GM12892 (cell line): ENCODE results near the gene CHD8.
A peak's percentile ranks its signal among the peaks of the same experiment; 100 is the strongest.
"Not testable (repeated sequence)": the region's sequence is repeated elsewhere in the genome, so short reads cannot be mapped to it uniquely, and the experiment has no call there.

ENCODE experiments used
- DNase-seq: peaks from one replicate; pipeline ENCODE4 v3.0.0; 2011; ENCODE audit not compliant: insufficient read length
- FAIRE-seq: peaks from 2 replicates; lab custom pipeline; 2011; peaks lifted over from hg19 to GRCh38; lab: Jason Lieb, UNC
- POLR2A ChIP-seq: IDR thresholded peaks from 2 replicates; pipeline ENCODE4 v1.6.1; 2011; ENCODE audit warnings: low read depth, low read length, control low read depth
- POLR2AphosphoS5 ChIP-seq: IDR thresholded peaks from 2 replicates; pipeline ENCODE4 v1.6.1; 2011; ENCODE audit warnings: low read depth, low read length, control low read depth
- TAF1 ChIP-seq: IDR thresholded peaks from 2 replicates; pipeline ENCODE4 v1.6.1; 2011; ENCODE audit warnings: low read depth, mild to moderate bottlenecking, control low read depth, low read length, borderline replicate concordance

The CHD8 gene

DNA sequence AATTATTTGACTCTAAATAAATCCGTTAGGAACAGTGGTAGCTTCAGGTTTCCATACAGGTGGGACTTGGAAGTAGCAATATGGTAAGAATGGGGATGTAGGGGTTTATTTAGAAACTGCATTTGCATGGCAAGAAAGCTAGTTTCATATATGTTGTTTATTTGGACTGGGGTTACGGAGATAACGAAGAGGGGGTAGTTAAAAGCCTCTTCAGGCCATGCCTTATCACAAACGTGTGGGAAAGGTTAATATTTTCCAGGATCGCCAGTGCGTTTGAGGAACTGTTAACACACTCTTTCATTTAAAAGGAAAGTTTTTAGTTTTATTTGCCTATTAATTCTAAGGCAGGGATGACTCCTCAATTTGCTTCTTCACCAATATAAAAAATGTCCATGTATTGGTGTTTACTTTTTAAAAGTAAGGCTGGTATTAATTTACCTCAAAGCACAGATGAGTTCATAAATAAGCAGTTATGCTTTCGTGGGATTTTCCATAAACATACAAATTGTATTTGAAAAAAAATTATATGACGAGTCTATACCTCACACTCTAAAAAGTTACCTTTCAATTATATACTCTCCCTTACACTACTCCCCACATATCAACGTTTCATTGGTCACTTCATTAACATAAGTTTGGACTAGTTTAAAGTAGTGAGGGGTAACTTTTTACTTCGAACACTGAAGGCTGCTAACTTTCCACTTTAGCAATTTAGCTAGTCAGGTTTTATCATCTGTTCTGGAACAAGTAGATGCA, 20.0 kb upstream of the CHD8 start:
- FAIRE-seq, result peak; percentile 87
- DNase-seq, result no peak
- TF ChIP-seq POLR2AphosphoS5 (no peak), POLR2A (no peak), TAF1 (no peak)

- FAIRE-seq (no peak), DNase-seq (no peak)
- TF ChIP-seq TAF1, result no peak
- no peak for TF ChIP-seq POLR2A
- no peak for TF ChIP-seq POLR2AphosphoS5
Observed at GRCh38 chr14:21467616-21468015, 11.7 kb upstream of the CHD8 start.

GRCh38 chr14:21455592-21455911, 371 bp downstream of the CHD8 start:
- DNase-seq (no peak), FAIRE-seq (no peak)
- TF ChIP-seq POLR2AphosphoS5 (no peak), POLR2A (no peak), TAF1 (no peak)

DNA sequence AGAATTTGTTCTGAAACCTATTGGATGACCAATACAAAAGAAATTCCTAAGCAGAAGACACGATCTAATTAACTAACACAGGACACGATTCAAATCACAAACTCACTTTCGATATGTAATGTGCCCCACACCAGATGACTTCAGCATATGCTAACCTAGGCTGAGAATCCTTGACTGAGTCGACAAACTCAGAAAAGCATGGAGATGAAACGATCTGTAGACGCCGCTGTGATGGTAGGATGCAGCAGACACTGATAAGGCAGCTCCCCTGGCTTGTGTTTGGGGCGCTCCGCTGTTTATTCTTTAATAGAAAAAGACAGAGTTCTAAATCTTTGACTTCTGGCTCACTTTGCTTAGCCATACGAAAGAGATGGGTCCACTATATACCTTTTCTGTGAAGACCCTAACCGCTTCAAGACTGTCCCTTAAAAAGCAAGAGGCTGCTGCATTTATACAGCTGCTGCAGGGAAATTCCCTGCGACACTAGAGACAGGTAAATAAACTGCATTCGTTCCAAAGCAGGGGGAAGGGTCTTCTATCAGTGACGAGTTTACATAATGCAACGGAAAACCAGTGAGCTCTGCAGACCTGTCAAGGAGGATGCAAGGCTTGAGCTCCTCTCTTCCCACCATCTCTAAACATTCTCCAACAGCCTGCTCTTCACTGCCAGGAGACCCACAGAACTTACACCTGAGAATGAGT, 929 bp downstream of the CHD8 start:
- FAIRE-seq (no peak), DNase-seq (no peak)
- TF ChIP-seq TAF1, result no peak
- TF ChIP-seq POLR2A, result no peak
- TF ChIP-seq POLR2AphosphoS5, result no peak

- FAIRE-seq, result no peak
- no peak for DNase-seq
Observed at GRCh38 chr14:21449899-21450216, 6.1 kb downstream of the CHD8 start.

DNA sequence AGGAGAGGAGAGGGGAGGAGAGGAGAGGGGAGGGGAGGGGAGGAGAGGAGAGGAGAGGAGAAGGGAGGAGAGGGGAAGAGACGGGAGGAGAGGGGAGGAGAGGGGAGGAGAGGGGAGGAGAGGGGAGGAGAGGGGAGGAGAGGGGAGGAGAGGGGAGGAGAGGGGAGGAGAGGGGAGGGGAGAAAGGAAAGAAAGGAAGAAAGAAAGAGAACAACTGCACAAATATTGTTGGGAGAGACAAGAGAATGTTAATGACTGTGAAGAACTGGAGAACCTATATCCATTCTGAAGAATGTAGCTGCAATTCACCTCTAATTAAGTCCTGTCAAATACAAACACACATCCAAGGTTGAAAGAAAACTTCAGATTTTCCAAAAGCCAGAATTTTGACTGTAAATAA, 13.3 kb downstream of the CHD8 start:
- not testable (repeated sequence) for FAIRE-seq, DNase-seq

More at GRCh38 chr14:21449899-21450216, 6.1 kb downstream of the CHD8 start:
- TF ChIP-seq POLR2AphosphoS5 (no peak), TAF1 (no peak), POLR2A (no peak)

- no peak for TF ChIP-seq POLR2AphosphoS5
- no peak for TF ChIP-seq POLR2A
- TF ChIP-seq TAF1, result no peak
- FAIRE-seq (no peak), DNase-seq (no peak)
Observed at GRCh38 chr14:21440859-21441258, 15.1 kb downstream of the CHD8 start.

DNA sequence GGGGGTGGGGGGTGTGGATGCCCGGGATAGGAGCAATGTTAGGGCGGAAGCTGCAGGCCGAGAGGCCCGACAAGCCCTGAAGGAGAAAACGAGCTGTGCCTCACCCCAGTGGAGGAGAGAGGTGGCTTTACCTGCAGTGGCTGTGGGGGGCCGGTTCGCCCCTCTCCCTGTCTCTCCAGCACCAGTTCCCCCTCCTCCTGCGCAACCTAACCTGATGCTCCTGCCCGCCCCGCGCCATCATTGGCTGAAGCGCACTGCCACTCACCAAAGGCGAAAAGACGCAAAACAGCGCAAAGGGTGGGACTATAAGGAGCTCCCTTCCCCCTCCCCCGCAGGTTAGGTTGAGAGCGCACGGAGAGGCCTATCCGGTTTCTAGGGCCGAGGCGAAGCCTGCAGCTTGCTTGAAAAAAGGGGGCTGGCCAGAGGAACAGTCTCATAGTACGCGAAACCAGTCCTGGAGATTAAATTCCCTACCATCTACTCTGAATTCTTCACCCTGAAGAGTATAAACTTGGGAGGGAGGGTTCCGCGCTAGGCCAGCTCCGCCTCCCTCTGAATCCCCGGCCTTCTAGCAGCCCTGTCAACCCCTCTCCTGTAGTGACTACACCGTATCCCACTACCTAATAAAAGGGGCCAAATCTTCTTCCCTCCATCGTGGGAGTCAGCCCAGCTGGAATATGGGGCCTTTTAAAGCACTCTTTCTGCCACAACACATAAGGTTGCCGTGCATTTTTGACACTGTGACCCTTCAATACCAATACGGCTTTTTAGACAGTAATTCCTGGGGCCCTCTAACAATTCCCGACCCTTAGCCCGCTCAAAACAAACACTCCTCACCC, 18.6 kb downstream of the CHD8 start:
- DNase-seq, result peak; percentile 82
- peak; percentile 97 for FAIRE-seq
- TF ChIP-seq POLR2AphosphoS5 (peak; percentile 93), POLR2A (peak; percentile 77), TAF1 (peak; percentile 39; the same call in 1 of the 2 replicates)

DNA sequence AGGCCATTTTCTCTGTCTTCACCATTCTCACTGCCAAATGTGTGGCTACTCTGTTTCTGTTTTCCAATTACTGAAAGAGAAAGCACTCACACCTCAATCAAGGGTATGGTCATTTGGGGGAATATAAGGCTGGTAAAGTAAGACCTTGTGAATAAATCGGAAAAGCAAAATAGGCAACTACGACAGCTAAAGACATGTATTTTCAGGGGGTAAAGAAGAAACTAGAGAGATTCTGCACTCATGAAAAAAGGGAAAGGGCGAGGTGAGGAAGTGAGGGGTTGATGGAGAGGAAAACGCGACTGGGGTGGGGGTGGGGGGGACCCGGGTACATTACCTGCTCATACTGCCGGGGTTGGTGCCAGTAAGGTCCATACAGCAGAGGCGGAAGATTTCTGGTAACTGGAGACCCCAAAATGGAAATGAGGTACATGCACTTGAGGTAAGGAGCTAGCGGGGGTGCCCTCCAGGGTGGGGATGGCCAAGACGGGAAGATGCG, 19.3 kb downstream of the CHD8 start:
- FAIRE-seq (peak; percentile 24), DNase-seq (no peak)
- TF ChIP-seq TAF1 (no peak), POLR2A (no peak), POLR2AphosphoS5 (no peak)

DNA sequence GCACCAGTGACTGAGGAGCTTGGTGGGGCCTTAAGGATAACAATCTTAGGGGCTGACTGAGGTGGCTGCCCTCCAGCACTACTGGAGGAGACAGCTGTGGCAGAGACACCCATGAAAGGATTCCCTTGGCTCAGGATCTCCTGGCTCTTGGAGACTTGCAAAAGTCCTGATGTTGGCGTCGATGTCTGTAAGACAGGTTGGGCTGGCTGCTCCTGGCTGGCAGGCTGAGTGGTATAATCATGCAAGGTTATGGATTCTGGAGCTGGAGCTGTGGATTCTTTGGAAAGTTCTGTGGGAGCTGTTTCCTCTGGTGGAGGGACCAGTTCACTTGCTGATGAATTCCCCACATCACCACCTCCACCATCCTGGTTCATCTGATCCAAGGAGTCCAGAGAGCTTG, 24.8 kb downstream of the CHD8 start:
- FAIRE-seq (no peak), DNase-seq (no peak)
- TF ChIP-seq TAF1, result no peak
- no peak for TF ChIP-seq POLR2AphosphoS5
- no peak for TF ChIP-seq POLR2A

GRCh38 chr14:21428930-21429329, 27.0 kb downstream of the CHD8 start:
- FAIRE-seq, result no peak
- no peak for TF ChIP-seq TAF1
- TF ChIP-seq POLR2AphosphoS5, result no peak
- TF ChIP-seq POLR2A, result no peak
- no peak for DNase-seq
